Measurements from ENCODE around the gene CBR4.
"Not testable (repeated sequence)": the region's sequence is repeated elsewhere in the genome, so short reads cannot be mapped to it uniquely, and the experiment has no call there.

CBR4 gene

DNA sequence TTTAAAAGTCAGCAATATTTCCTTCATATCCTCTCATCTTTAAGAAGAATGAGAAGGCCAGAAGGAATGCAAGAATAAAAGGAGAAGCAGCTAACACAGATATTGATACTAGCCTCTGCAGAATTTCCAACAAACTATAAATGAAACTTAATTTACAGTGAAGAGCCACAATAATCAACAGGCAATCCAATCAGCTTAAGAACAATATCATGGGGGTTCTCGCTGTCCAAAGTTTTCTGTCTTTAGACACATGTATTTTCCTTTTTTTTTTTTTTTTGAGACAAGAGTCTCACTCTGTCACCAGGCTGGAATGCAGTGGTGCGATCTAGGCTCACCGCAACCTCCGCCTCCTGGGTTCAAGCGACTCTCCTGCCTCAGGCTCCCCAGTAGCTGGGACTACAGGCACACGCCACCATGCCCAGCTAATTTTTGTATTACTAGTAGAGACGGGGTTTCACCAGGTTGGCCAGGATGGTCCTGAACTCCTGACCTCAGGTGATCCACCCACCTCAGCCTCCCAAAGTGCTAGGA, 17.0 kb downstream of the CBR4 start:
- DNase-seq = not testable (repeated sequence)

DNA sequence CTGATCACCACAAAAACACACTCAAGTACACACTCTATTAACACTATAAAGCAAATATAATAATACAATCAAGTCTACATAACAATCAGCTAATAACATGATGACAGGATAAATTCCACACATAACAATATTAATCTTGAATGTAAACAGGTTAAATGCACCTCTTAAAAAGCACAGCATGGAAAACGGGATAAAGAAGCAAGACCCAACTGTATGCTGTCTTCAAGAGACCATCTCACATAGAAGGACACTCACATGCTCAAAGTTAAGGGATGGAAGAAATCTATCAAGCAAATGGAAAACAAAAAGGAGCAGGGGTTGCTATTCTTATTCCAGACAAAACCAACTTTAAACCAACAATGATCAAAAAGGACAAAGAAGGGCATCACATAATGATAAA, 28.1 kb downstream of the CBR4 start:
- DNase-seq = no peak

DNA sequence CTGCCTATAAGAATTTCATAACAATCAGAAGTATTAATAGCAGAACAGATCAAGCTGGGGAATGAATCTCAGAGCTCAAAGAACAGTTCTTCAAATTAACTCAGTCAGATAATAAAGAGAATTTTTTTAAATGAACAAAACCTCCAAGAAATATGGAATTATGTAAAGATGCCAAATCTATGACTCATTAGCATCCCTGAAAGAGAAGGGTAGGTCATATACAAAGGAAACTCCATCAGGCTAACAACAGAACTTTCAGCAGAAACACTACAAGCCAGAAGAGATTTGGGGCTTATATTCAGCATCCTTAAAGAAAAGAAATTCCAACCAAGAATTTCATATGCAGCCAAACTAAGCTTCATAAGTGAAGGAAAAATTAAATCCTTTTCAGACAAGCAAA, 28.6 kb downstream of the CBR4 start:
- no peak for DNase-seq

- no peak for DNase-seq
Observed at GRCh38 chr4:168979338-168979737, 30.7 kb downstream of the CBR4 start.

DNA sequence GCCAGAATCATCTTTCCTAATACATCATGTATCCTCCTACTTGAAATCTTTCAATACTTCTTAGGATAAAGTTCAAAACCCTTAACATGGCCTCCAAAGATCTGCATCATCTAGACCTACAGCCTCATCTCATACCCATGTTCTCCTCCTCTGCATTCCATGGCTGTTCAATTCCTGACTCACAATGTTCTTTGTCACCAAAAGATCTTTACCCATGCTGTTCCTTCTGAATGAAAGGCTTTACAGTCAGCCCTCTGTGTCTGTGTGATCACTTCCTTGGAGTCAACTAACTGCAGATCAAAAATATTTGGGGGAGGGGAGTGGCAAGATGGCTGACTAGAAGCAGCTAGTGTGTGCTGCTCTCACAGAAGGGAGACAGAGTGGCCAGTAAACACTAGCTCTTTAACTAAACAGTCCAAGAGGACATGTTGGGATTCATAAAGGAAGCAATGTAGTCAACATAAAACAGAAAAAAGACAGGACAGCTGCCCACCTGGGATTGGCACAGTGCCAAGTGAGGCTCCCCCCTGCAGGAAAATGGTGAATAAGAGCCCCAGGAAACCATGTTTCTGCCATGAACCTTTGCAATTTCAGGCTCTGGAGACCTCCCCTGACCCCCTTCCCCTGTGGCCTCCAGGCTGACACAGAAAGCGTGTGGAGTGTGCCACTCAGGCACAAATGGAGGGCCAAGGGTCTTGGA, 31.9 kb downstream of the CBR4 start:
- DNase-seq = no peak

DNA sequence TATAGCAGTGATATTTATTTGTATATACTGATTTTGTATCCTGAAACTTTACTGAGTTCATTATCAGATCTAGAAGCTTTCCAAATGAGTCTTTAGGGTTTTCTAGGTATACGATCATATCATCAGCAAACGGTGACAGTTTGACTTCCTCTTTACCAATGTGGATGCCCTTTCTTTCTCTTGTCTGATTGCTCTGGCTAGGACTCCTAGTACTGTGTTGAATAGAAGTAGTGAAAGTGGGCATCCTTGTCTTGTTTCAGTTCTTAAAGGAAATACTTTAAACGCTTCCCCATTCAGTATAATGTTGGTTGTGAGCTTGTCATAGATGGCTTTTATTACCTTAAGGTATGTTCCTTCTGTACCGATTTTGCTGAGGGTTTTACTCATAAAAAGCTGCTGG, 37.5 kb downstream of the CBR4 start:
- DNase-seq = no peak

GRCh38 chr4:168960716-168961115, 49.3 kb downstream of the CBR4 start:
- DNase-seq = no peak

GRCh38 chr4:168955674-168956073, 54.4 kb downstream of the CBR4 start:
- DNase-seq = no peak

DNA sequence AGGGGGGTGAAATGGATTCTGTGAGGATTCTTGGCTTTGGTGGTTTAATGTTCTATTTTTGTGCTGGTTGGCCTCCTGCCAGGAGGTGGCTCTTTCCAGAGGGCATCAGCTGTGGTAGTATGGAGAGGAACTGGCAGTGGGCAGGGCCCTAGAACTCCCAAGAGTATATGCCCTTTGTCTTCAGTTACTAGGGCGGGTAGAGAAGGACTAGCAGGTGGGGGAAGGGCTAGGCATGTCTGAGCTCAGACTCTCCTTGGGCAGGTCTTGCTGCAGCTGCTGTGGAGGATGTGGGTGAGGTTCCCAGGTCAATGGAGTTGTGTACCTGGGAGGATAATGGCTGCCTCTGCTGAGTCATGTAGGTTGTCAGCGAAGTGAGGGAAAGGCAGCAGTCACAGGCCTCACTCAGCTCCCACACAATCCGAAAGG, 57.2 kb downstream of the CBR4 start:
- not testable (repeated sequence) for DNase-seq

DNA sequence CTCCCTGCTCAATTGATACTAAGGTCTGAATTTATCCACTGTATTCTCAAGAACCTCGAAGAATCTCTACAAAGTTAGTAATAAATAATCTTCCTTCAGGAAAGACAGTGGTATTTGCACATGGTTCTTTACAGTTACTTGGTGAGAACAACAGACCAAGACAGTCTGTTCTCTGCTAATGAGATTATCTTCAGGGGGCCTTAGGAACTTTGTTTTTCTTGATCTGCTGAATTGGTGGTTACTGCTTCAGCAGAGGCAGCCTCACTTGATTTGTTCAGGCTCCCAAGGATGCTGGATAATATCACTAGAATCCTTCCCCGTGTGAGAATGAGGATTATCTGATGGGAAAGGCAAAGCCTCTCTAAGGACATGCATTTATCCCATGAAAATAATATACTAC, 64.8 kb downstream of the CBR4 start:
- DNase-seq = no peak

DNA sequence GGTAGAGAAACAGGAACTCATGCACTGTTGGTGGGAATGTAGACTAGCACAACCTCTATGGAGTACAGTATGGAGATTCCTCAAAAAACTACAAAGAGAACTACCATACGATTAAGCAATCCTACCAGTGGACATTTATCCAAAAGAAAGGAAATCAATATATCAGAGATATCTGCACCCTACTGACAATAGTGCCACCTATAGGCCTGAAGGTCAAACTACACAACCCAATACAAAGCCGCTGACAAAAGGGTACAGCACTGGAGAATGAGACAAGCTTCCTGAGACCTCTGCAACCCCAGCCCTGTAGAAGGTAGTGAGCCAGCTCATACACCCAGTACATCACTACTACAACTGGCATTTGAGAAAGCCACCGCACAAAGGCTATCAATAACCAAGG, 67.1 kb downstream of the CBR4 start:
- no peak for DNase-seq

All from stimulated activated CD4-positive, alpha-beta T cell treated with anti-CD3 and anti-CD28 coated beads, Interleukin-15, amount 100 ng/mL, for 24 hours (primary cell).